GM18507 (cell line): ENCODE data around the gene APCDD1L.
A peak's percentile ranks its signal among the peaks of the same experiment; 100 is the strongest.

Source experiments
- DNase-seq: peaks from one replicate; pipeline ENCODE4 v3.0.0; 2011; ENCODE audit warnings: low read depth; ENCODE audit not compliant: insufficient read length; ENCODE audit errors: extremely low spot score
- FAIRE-seq: peaks from 2 replicates; lab custom pipeline; 2011; peaks lifted over from hg19 to GRCh38; lab: Jason Lieb, UNC

APCDD1L gene

GRCh38 chr20:58515233-58516212, at the start of gene APCDD1L:
APCDD1L (minus strand) TSS chr20:58515399; CDS start chr20:58514707, 692 bp downstream.
- no peak for DNase-seq
- no peak for FAIRE-seq

GRCh38 chr20:58559368-58559729, 44.1 kb upstream of the APCDD1L start:
- DNase-seq (no peak), FAIRE-seq (no peak)

GRCh38 chr20:58558486-58559367, 43.5 kb upstream of the APCDD1L start:
- DNase-seq (no peak), FAIRE-seq (no peak)

- FAIRE-seq: no peak
Measured at GRCh38 chr20:58557733-58558342, 42.6 kb upstream of the APCDD1L start.

GRCh38 chr20:58556961-58557360, 41.8 kb upstream of the APCDD1L start:
- FAIRE-seq (peak; percentile 47), DNase-seq (no peak)

More at GRCh38 chr20:58557733-58558342, 42.6 kb upstream of the APCDD1L start:
- DNase-seq: no peak

- no peak for DNase-seq
- no peak for FAIRE-seq
Measured at GRCh38 chr20:58555078-58555765, 40.0 kb upstream of the APCDD1L start.

GRCh38 chr20:58554541-58554940, 39.3 kb upstream of the APCDD1L start:
- no peak for FAIRE-seq
- no peak for DNase-seq

- FAIRE-seq: no peak
- no peak for DNase-seq
Measured at GRCh38 chr20:58553841-58554240, 38.6 kb upstream of the APCDD1L start.

GRCh38 chr20:58553166-58553696, 38.0 kb upstream of the APCDD1L start:
- no peak for DNase-seq
- FAIRE-seq: no peak

GRCh38 chr20:58552366-58552934, 37.3 kb upstream of the APCDD1L start:
- FAIRE-seq (no peak), DNase-seq (no peak)

GRCh38 chr20:58551631-58552030, 36.4 kb upstream of the APCDD1L start:
- DNase-seq (no peak), FAIRE-seq (no peak)

- DNase-seq (no peak), FAIRE-seq (no peak)
Measured at GRCh38 chr20:58550275-58551059, 35.3 kb upstream of the APCDD1L start.

- FAIRE-seq: no peak
- DNase-seq: no peak
Measured at GRCh38 chr20:58549231-58550209, 34.3 kb upstream of the APCDD1L start.

GRCh38 chr20:58547623-58548475, 32.6 kb upstream of the APCDD1L start:
- no peak for FAIRE-seq
- no peak for DNase-seq

GRCh38 chr20:58546756-58547622, 31.8 kb upstream of the APCDD1L start:
- FAIRE-seq: no peak
- no peak for DNase-seq
